LNCaP clone FGC (cell line): Measurements from ENCODE around the gene PCBP3.

Source experiments
- DNase-seq: peaks from one replicate; pipeline ENCODE4 v3.0.0-alpha.2; 2011; ENCODE audit warnings: low read depth
- H3K4me3 ChIP-seq: 2 replicates; pipeline ENCODE4 v1.5.1; 2011; ENCODE audit warnings: mild to moderate bottlenecking, low read depth, low read length, control low read depth
- TF ChIP-seq, protein P1 (sequence below): IDR thresholded peaks from 2 replicates; pipeline ENCODE4 v1.5.1; 2012; ENCODE audit warnings: mild to moderate bottlenecking; ENCODE audit not compliant: control insufficient read depth, insufficient read depth; ENCODE audit errors: extremely low read depth

PCBP3 gene

DNA sequence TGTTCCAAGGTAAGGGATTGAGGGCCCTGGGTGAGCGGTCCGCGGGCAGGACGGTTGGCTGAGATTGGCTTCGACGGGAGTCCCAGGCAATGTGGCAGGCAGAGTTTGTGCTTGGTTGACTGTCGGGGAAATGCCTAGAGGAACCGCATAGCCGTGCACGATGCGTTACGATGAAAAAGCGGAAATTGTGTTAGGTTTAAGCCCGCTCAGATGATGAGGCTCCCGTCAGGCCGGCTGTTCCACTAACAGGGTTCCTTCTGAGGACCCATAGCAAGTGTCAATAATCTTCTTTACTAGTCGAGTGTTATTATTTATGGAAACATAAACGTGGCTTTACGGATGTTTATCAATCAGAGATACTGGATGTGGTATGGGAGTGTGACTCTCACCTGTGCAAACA is 220.2 kb downstream of the PCBP3 start:
- TF ChIP-seq, protein P1, sequence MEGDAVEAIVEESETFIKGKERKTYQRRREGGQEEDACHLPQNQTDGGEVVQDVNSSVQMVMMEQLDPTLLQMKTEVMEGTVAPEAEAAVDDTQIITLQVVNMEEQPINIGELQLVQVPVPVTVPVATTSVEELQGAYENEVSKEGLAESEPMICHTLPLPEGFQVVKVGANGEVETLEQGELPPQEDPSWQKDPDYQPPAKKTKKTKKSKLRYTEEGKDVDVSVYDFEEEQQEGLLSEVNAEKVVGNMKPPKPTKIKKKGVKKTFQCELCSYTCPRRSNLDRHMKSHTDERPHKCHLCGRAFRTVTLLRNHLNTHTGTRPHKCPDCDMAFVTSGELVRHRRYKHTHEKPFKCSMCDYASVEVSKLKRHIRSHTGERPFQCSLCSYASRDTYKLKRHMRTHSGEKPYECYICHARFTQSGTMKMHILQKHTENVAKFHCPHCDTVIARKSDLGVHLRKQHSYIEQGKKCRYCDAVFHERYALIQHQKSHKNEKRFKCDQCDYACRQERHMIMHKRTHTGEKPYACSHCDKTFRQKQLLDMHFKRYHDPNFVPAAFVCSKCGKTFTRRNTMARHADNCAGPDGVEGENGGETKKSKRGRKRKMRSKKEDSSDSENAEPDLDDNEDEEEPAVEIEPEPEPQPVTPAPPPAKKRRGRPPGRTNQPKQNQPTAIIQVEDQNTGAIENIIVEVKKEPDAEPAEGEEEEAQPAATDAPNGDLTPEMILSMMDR: no peak
- no peak for DNase-seq
- H3K4me3 ChIP-seq: no peak overlapping the region

DNA sequence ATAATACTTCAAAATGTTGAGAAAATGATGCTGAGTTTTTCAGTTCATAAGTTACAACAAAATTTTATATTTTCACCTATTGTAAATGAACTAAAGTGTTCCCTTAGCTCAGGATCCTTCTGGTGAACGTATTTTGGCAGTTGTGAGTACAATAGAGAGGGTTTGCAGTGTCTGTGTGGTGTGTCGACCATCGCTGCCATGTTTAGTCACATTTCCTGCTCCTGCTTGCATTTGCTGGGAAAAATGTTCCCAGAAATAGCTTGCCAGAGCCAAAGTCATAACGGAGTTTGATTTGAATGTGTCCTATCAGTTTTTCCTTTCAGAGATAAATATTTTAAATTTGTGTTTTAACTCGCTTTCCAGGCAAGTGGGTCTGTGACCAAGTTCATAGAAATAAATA is 220.9 kb downstream of the PCBP3 start:
- TF ChIP-seq, protein P1: no peak
- H3K4me3 ChIP-seq: no peak overlapping the region
- no peak for DNase-seq

DNA sequence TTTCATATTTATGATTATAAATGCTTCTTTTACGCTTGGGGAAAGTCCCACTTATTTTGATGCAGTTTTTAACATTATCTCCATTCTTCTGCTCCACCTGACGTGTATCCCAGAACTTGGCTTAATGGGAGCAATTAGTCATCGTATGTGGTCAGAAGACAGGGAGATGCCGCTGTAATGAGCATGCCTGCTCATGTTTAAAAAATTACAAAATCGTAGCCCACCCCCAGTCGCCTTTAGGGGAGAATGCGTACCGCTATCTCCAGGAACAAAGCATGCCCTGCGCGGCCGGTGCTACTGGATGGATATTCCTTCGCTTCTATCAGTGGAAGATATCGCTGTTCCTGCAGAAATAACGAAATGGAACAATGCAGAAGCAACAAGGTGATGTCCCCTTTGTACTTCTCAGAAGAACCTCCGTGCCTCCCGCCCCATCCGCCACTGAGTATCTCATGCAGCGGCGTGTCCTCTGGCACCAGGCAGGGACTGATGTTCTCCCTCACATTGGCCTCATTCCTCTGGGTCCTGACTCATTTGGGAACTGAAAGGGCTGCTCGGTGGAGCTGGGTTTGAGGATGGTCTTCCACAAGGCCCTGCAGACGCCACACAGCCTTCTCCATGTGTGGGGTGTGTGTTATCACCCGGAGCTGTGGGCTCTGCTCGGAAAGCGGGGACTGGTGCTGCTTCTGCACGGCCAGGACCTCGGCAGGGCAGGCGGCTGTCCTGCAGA is 221.7 kb downstream of the PCBP3 start:
- no peak overlapping the region for H3K4me3 ChIP-seq
- TF ChIP-seq, protein P1: no peak
- no peak for DNase-seq

DNA sequence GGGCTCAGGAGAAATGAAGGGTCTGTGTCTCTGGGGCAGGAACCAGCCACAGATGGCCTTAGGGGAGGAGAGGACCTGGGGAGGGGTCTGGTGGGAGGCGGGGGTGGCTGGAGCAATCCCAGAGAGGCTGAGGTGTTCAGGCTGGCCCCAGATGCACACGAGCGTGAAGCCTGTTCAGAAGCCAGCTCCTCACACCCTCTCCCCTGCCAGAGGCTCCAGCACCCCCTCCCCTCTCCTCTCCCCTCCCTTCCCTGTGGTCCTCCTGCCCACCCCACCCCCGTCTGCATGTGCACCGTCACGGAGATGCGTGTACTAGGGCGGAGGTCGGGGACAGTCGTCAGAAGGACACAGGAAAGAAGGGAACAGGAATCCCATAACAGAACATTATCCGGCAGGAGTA is 223.0 kb downstream of the PCBP3 start:
- H3K4me3 ChIP-seq: no peak overlapping the region
- no peak for DNase-seq
- TF ChIP-seq, protein P1: no peak

DNA sequence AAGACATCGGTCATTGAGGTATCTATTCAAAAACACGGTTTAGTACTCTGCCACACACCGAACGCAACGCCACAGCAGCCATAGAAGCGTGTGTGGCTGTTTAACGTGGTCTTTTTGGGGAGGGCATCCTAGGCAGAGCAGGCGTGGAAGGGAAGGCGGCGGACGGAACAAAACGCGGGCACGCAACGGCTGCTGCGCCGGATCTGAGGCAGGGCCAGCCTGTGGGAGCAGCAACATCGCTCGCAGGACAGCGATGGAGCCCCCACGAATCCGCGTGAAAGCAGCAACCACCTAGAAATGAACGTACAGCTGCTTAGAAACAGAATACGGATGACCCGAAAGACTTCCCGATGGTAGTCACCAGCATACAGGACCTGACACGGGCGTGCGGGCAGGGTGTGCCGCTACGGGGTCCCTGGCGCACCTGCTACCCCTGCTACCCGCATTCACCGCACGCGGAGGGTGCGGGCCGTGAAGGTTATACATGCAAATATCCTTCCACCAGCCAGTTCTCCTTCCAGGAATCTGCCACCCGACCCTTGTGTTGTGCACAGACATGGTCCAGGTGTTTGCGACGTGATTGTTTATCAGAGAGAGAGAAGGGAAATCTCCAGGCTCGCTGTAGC is 223.6 kb downstream of the PCBP3 start:
- no peak for DNase-seq
- H3K4me3 ChIP-seq: no peak overlapping the region
- TF ChIP-seq, protein P1: no peak

DNA sequence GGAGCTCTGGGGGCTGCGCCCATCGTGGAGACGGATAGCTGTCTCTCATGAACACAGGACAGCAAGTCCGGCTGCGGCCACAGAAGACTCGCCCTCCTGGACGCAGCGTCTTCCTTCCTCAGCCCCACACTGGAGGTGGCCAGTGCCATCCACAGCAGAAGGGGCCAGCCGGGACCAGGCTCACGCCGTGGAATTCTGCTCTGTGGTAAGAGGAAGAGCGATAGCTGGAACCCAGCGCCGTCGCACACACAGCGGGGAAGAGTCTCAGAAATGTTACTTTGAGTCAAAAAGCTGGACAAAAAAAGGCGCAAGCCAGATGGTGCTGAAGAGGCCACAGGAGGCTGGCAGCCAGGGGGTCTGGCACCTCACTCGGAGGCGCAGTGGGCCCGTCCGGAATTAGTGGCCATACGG is 224.2 kb downstream of the PCBP3 start:
- TF ChIP-seq, protein P1: no peak
- no peak for DNase-seq
- H3K4me3 ChIP-seq: no peak overlapping the region
